GM12873 (cell line): ENCODE data around the gene ATG7.

ENCODE experiments used
- TF ChIP-seq, protein P1 (sequence below): IDR thresholded peaks from 2 replicates; pipeline ENCODE4 v1.5.1; 2012; ENCODE audit warnings: low read depth, mild to moderate bottlenecking, moderate library complexity, low read length, control low read depth; ENCODE audit not compliant: insufficient read depth; ENCODE audit errors: missing control alignments

The ATG7 gene

DNA sequence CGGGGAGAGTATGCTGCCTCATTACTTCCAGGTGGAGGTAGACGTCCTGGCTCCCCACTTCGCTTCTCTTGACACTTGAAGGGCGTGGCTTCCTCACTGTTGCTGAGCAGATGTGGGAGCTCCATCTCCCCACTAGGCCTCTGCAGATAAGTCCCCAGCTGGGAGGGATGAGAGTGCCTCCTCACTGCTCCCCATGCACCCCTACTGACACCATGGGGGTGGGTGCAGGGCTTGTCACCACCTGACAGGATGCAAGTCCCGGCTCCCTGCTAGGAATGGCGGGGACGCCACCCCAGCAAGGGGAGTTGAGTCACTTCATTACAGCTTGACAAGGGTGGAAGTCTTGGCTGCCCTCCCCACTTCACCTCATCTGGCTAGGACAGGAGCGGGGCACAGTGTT is 36.8 kb upstream of the ATG7 start:
- TF ChIP-seq, protein P1, sequence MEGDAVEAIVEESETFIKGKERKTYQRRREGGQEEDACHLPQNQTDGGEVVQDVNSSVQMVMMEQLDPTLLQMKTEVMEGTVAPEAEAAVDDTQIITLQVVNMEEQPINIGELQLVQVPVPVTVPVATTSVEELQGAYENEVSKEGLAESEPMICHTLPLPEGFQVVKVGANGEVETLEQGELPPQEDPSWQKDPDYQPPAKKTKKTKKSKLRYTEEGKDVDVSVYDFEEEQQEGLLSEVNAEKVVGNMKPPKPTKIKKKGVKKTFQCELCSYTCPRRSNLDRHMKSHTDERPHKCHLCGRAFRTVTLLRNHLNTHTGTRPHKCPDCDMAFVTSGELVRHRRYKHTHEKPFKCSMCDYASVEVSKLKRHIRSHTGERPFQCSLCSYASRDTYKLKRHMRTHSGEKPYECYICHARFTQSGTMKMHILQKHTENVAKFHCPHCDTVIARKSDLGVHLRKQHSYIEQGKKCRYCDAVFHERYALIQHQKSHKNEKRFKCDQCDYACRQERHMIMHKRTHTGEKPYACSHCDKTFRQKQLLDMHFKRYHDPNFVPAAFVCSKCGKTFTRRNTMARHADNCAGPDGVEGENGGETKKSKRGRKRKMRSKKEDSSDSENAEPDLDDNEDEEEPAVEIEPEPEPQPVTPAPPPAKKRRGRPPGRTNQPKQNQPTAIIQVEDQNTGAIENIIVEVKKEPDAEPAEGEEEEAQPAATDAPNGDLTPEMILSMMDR: no peak

DNA sequence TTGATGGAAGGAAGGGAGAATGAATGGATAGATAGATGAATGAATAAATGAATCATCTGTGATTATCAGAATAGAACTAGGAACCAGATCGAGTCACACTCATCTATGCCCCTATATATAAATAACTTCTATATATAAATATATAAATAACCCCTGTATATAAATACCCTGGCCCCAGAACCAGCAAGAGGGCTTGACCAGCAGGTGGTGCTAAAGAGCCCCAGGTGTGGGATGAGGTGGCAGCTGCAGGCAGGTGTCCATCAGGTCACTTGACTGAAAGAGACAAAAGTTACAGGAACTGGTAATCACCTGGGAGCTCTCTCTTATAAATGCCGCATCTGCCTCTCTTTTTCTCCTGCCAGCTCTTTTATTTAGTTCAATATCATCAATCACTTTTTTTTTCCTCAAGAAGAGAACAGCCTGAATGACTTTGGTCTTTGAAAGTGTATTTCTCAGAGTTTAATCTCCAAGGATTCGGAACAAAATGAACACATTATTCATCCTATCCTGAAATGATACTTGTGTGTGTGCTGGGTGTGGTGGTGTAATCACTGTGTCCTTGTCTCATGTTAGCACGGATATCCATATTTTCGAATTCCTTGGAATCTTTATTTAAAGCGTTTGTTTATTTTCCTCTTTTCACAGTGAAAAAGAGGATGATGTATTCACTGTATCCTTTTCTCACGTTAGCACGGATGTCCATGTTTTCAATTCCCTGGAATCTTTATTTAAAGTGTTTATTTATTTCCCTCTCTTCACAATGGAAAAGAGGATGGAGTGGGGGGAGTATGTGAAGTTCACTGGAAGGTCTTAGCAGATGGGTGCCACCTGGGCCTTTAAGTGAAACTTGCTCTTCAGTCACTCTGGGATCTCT is 35.4 kb upstream of the ATG7 start:
- TF ChIP-seq, protein P1: peak; percentile 77

DNA sequence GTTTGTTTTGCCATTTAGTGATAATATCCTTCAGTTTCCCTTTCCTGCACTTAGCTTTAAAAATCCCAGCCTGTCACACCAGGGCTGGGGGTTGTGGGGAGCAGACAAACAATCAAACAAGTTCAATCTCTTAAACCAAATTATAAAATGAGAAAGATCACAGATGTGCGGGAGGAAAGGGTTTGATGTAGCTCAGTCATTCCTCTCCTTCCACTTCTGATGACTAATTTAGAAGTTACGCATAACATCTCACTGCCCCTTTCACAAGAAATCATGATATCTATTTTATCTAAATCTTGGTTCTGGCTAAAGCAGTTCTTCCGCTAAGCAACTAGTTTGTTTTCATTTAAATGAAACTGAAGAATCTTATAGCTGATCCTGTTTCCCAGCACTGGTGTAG is 34.1 kb upstream of the ATG7 start:
- TF ChIP-seq, protein P1: no peak

DNA sequence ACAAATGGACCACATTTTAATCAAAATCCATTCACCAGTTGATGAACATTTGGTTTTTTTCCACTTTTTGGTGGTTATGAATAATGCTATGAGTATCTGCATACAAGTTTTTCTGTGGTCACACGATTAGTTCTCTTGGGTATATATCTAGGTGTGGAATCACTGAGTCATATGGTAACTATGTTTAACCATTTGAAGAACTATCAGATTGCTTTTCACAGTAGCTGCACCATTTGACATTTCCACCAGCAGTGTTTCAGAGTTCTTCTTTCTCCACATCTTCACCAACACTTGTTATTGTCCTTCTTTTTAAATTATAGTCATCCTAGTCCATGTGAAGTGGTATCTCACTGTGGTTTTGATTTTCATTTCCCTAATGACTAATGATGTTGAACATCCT is 33.3 kb upstream of the ATG7 start:
- TF ChIP-seq, protein P1: no peak

DNA sequence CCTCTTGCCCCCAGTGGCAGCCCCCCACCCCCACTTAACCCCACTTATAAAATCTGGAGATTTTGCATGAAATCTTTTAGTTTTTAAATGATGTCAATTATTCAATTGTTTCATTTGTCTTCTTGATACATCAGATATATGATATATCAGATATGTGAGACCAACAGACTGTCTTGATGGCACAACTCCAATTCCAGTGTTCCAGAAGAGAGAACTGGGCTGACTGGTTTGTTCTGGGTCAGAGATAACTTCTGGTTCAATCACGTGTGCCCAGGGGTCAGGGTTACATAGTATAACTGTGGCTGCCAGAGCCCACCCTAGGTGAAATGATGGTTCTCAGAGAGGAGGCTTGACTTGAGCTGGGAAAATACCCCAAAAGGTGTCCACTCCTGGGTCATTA is 32.4 kb upstream of the ATG7 start:
- TF ChIP-seq, protein P1: no peak

DNA sequence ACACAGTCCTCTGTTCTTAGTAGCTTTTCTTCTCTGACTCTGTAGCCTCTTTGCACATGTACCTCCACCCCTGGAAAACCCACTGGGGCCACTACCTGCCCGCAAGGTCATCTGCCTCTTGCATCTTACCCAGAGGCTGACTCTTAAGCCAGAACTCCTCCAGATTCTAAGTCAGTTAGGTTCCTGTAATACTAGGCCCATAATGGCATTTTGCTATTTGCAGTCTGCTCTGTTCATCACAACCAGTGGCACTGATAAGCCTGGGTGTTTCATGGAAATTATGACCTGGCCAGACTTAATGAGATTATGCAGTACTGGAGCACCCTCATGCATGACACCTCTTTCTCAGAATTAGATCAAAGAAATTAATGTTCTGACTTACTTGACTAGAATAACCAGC is 31.7 kb upstream of the ATG7 start:
- TF ChIP-seq, protein P1: no peak

DNA sequence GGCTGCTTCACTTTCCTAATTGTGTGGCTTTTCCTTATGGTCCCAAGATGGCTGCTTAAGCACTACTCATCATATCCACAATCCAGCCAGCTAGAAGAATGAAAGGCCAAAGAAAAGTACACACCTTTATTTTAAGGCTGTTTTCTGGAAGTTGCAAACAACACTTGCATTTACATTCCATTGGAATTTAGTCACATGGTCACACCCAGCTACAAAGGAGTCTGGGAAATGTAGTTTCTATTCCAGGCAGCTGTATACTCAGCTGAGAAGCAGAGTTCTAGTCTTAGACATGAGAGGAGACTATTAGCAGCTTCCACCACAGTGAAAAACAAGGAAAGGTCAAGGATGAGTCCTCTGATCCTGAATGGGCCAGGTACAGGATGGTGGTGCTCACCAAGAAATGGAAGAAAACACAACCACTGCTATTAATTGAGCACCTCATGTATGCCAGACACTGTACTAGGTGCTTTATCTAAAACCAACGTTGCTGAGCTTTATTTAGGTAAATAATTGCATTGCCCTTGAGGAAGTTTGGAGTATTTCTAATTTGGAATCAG is 28.0 kb upstream of the ATG7 start:
- TF ChIP-seq, protein P1: no peak
